BJ (cell line): ENCODE data around the gene TMEFF1. TPM values are rescaled to one million over a fixed set of nuclear protein-coding genes. Genes with fewer than 3 reads are reported as not detected.

Experiments used
- CTCF ChIA-PET: fragments of 350-600 bp; formaldehyde crosslinking; extraction: SDS; loops from one replicate; lab custom pipeline; 2021; ENCODE audit warnings: antibody characterized with exemption, inconsistent platforms; lab: Yijun Ruan, JAX
- POLR2A ChIA-PET: fragments of 300-600 bp; sonication (Branson Sonifier 250); formaldehyde crosslinking; extraction: SDS; loops from one replicate; lab custom pipeline; 2021; ENCODE audit warnings: antibody characterized with exemption; lab: Charles Lee
- DNase-seq: peaks from one replicate; pipeline ENCODE4 v3.0.0-alpha.2; 2011; ENCODE audit warnings: low read depth
- H3K27me3 ChIP-seq: 2 replicates; pipeline ENCODE4 v1.6.0; 2011; ENCODE audit warnings: low read length; ENCODE audit not compliant: control insufficient read depth, insufficient read depth
- H3K36me3 ChIP-seq: 2 replicates; pipeline ENCODE4 v1.5.1; 2011; ENCODE audit warnings: low read length; ENCODE audit not compliant: control insufficient read depth, insufficient read depth
- H3K4me3 ChIP-seq: 2 replicates; pipeline ENCODE4 v1.5.1; 2011; ENCODE audit warnings: low read depth, mild to moderate bottlenecking, control low read depth, low read length
- CTCF ChIP-seq: IDR thresholded peaks from 2 replicates; pipeline ENCODE4 v1.5.1; 2011; ENCODE audit warnings: low read depth, mild to moderate bottlenecking, control low read depth, inconsistent platforms, low read length, moderate library complexity; ENCODE audit not compliant: insufficient read depth
- polyA plus RNA-seq: library from polyadenylated mRNA; depleted of rRNA; stranded (reverse); fragments of >200 nt; gene quantifications from 2 replicates; pipeline ENCODE4 v1.2.3, GENCODE V29; 2011

TMEFF1 gene
- polyA plus RNA-seq, 1 experiment, result 0.10 TPM

GRCh38 chr9:100595391-100596199, 122.6 kb downstream of the TMEFF1 start:
- CTCF ChIA-PET, result interaction anchor here (0.6 to 2.1 kb wide), 18 partner anchors 9 to 1433 kb away, joined by 3 to 9 read pairs (median 4); no protein-coding TSS in a partner anchor
- peak; percentile 76 for TF ChIP-seq CTCF
- POLR2A ChIA-PET, result no interaction called here
- DNase-seq, result no peak
- Histone ChIP-seq H3K36me3 (no peaks in the 10 kb centered on the region), H3K4me3 (no peak overlapping the region), H3K27me3 (no peaks in the 10 kb centered on the region)

- CTCF ChIA-PET, result interaction anchor here (0.8 to 2.5 kb wide), 6 partner anchors 32 to 1412 kb away, joined by 3 to 9 read pairs (median 8); no protein-coding TSS in a partner anchor
- POLR2A ChIA-PET, result no interaction called here
- H3K27me3 ChIP-seq, result no peaks in the 10 kb centered on the region
- no peak for TF ChIP-seq CTCF
- DNase-seq, result no peak
- no peak overlapping the region for H3K4me3 ChIP-seq
- no peaks in the 10 kb centered on the region for H3K36me3 ChIP-seq
Measured at GRCh38 chr9:100597236-100597635, 124.3 kb downstream of the TMEFF1 start.

GRCh38 chr9:100598641-100599145, 125.7 kb downstream of the TMEFF1 start:
- Histone ChIP-seq H3K27me3 (no peaks in the 10 kb centered on the region), H3K36me3 (no peaks in the 10 kb centered on the region), H3K4me3 (peak overlapping the region; percentile 49)
- POLR2A ChIA-PET, result no interaction called here
- DNase-seq, result no peak
- TF ChIP-seq CTCF, result no peak
- CTCF ChIA-PET, result interaction anchor here (1.2 to 5.9 kb wide), 4 partner anchors 9 to 1414 kb away, joined by 3 to 107 read pairs (median 6); no protein-coding TSS in a partner anchor

- ChIA-PET CTCF (interaction anchor here (0.6 to 5.9 kb wide), 17 partner anchors 10 to 725 kb away, joined by 3 to 107 read pairs (median 4); no protein-coding TSS in a partner anchor), POLR2A (no interaction called here)
- no peak for TF ChIP-seq CTCF
- Histone ChIP-seq H3K4me3 (no peak overlapping the region), H3K27me3 (no peaks in the 10 kb centered on the region), H3K36me3 (no peaks in the 10 kb centered on the region)
- no peak for DNase-seq
Measured at GRCh38 chr9:100600521-100601079, 127.7 kb downstream of the TMEFF1 start.

- no peak for DNase-seq
- Histone ChIP-seq H3K4me3 (no peak overlapping the region), H3K27me3 (no peaks in the 10 kb centered on the region), H3K36me3 (no peaks in the 10 kb centered on the region)
- TF ChIP-seq CTCF, result peak; percentile 88
- CTCF ChIA-PET, result interaction anchor here (0.6 to 5.9 kb wide), 29 partner anchors 10 to 919 kb away, joined by 3 to 107 read pairs (median 4); no protein-coding TSS in a partner anchor
- POLR2A ChIA-PET, result no interaction called here
Measured at GRCh38 chr9:100601216-100601615, 128.3 kb downstream of the TMEFF1 start.
